Chondrocyte (in vitro differentiated cells): Measurements from ENCODE around the gene BICDL1. TPM values are rescaled to one million over a fixed set of nuclear protein-coding genes. Genes with fewer than 3 reads are reported as not detected.

Experiments
- DNase-seq: peaks from one replicate; pipeline ENCODE4 v3.0.0; 2021; ENCODE audit warnings: mixed read lengths, low spot score
- H3K27ac Mint-ChIP-seq: one replicate; pipeline ENCODE4 v1.8.0; 2021; ENCODE audit warnings: mild to moderate bottlenecking, moderate library complexity, mixed read lengths; ENCODE audit not compliant: unreplicated experiment
- H3K27me3 Mint-ChIP-seq: 2 replicates; pipeline ENCODE4 v1.8.0; 2021; ENCODE audit warnings: low read depth, mixed read lengths
- H3K36me3 Mint-ChIP-seq: 2 replicates; pipeline ENCODE4 v1.8.0; 2021; ENCODE audit warnings: low read depth, mixed read lengths
- H3K4me1 Mint-ChIP-seq: 2 replicates; pipeline ENCODE4 v1.8.0; 2021; ENCODE audit warnings: low read depth, mild to moderate bottlenecking, mixed read lengths
- H3K4me3 Mint-ChIP-seq: one replicate; pipeline ENCODE4 v1.8.0; 2021; ENCODE audit warnings: mild to moderate bottlenecking, moderate library complexity, mixed read lengths; ENCODE audit not compliant: unreplicated experiment
- H3K9me3 Mint-ChIP-seq: 2 replicates; pipeline ENCODE4 v1.8.0; 2021; ENCODE audit warnings: low read depth, mixed read lengths
- CTCF ChIP-seq: fragments of 200-600 bp; sonication (generic); IDR thresholded peaks from 2 replicates; pipeline ENCODE4 v1.5.0; 2021; ENCODE audit warnings: antibody characterized with exemption, mild to moderate bottlenecking, moderate library complexity
- total RNA-seq: library from RNA; stranded (reverse); gene quantifications from 3 replicates; pipeline ENCODE4 v1.2.1, GENCODE V29; 2021

The BICDL1 gene
- total RNA-seq, 1 donor from 2014 or later = 0.45 TPM

- H3K4me3 Mint-ChIP-seq = no peak overlapping the region
- peaks cover 14% of the 10 kb centered on the region for H3K36me3 Mint-ChIP-seq
- H3K4me1 Mint-ChIP-seq = peaks cover 4% of the 10 kb centered on the region
- TF ChIP-seq CTCF = no peak
- H3K27ac Mint-ChIP-seq = no peak overlapping the region
- H3K27me3 Mint-ChIP-seq = no peaks in the 10 kb centered on the region
- no peak for DNase-seq
- no peaks in the 10 kb centered on the region for H3K9me3 Mint-ChIP-seq
These were observed 106.3 kb downstream of the BICDL1 start for GRCh38 chr12:120095331-120095730.

GRCh38 chr12:120095736-120096135 lies 106.7 kb downstream of the BICDL1 start:
- Mint-ChIP-seq H3K36me3 (peaks cover 14% of the 10 kb centered on the region), H3K27me3 (no peaks in the 10 kb centered on the region), H3K27ac (no peak overlapping the region), H3K4me3 (no peak overlapping the region), H3K9me3 (no peaks in the 10 kb centered on the region), H3K4me1 (peaks cover 4% of the 10 kb centered on the region)
- DNase-seq = no peak
- no peak for TF ChIP-seq CTCF

GRCh38 chr12:120096671-120097202 lies 107.7 kb downstream of the BICDL1 start:
- TF ChIP-seq CTCF = no peak
- H3K36me3 Mint-ChIP-seq = peaks cover 8% of the 10 kb centered on the region
- H3K27me3 Mint-ChIP-seq = no peaks in the 10 kb centered on the region
- no peaks in the 10 kb centered on the region for H3K9me3 Mint-ChIP-seq
- DNase-seq = no peak
- peaks cover 2% of the 10 kb centered on the region for H3K4me1 Mint-ChIP-seq
- no peak overlapping the region for H3K4me3 Mint-ChIP-seq
- no peak overlapping the region for H3K27ac Mint-ChIP-seq

- Mint-ChIP-seq H3K9me3 (no peaks in the 10 kb centered on the region), H3K36me3 (peaks cover 9% of the 10 kb centered on the region)
These were observed 109.9 kb downstream of the BICDL1 start for GRCh38 chr12:120098756-120099470.

GRCh38 chr12:120099738-120100137 lies 110.7 kb downstream of the BICDL1 start:
- Mint-ChIP-seq H3K27me3 (no peaks in the 10 kb centered on the region), H3K27ac (no peak overlapping the region), H3K9me3 (no peaks in the 10 kb centered on the region), H3K36me3 (peaks cover 9% of the 10 kb centered on the region), H3K4me1 (peaks cover 3% of the 10 kb centered on the region), H3K4me3 (no peak overlapping the region)
- DNase-seq = no peak
- TF ChIP-seq CTCF = no peak

More at GRCh38 chr12:120098756-120099470, 109.9 kb downstream of the BICDL1 start:
- TF ChIP-seq CTCF = no peak
- no peak for DNase-seq
- H3K4me3 Mint-ChIP-seq = no peak overlapping the region
- no peak overlapping the region for H3K27ac Mint-ChIP-seq
- H3K4me1 Mint-ChIP-seq = peaks cover 2% of the 10 kb centered on the region
- no peaks in the 10 kb centered on the region for H3K27me3 Mint-ChIP-seq
